Measurements from ENCODE around the gene CFAP57. TPM values are rescaled to one million over a fixed set of nuclear protein-coding genes. Genes with fewer than 3 reads are reported as not detected.

CFAP57 gene
- total and polyA plus RNA-seq, 9 of the 15 experiments (the other 6 are each of a cell fraction or from before 2014, with no cell fraction given), result 0.04 to 0.22 (median 0.07) TPM; not detected in 3

- no peaks in the 10 kb centered on the region for H3K36me3 ChIP-seq (ENCODE audit: control insufficient read depth, insufficient read depth, low read length)
- H3K9me1 ChIP-seq (ENCODE audit: control insufficient read depth, insufficient read depth, low read length), result no peaks in the 10 kb centered on the region
- peaks cover 11% of the 10 kb centered on the region for H4K20me1 ChIP-seq (replicated peaks; ENCODE audit: control insufficient read depth, insufficient read depth, low read length)
- intact Hi-C loops (cut with micrococcal nuclease) (no loop called here), in situ Hi-C loops (cut with MboI) (no loop called here)
- H3K79me2 ChIP-seq (ENCODE audit: control insufficient read depth, insufficient read depth, low read length), result no peaks in the 10 kb centered on the region
- H2AFZ ChIP-seq (ENCODE audit: low read depth, low read length), result no peak overlapping the region
- FAIRE-seq (no peak), DNase-seq (ENCODE audit: extremely low read depth in 1 of 4, low spot score in 3 of 4) (no peak), ATAC-seq (no peak)
- CTCF ChIA-PET (ENCODE audit: low intra/inter-chr PET ratio), result no interaction called here
- no peak overlapping the region for H3K9ac ChIP-seq (ENCODE audit: insufficient read depth in 1 of 2, low read depth in 2 of 2, low read length in 2 of 2)
- POLR2A ChIA-PET, result interaction anchor here (1.1 to 1.4 kb wide), 2 partner anchors 14 to 24 kb away, joined by 3 to 4 read pairs; no protein-coding TSS in a partner anchor
- no peaks in the 10 kb centered on the region for H3K9me3 ChIP-seq (replicated peaks; ENCODE audit: control insufficient read depth, insufficient read depth, low read depth, low read length)
- no peak overlapping the region for H3K4me2 ChIP-seq (ENCODE audit: insufficient read depth, low read length)
- H3K27ac ChIP-seq (ENCODE audit: extremely low read depth, low read depth, low read length), result no peak overlapping the region
- WGBS (ENCODE audit: insufficient coverage, low coverage, missing lambda C conversion rate), result 0% methylated on average over 1 of the region's 1 CpG
- H3K4me3 ChIP-seq, result no peak overlapping the region
- H3K4me1 ChIP-seq (replicated peaks in 1 of 2; ENCODE audit: control insufficient read depth in 2 of 2, insufficient read depth in 2 of 2, low read length in 2 of 2), result no peaks in the 10 kb centered on the region
- no TSS peak for BruUV-seq (replicated peaks)
- H3K27me3 ChIP-seq (ENCODE audit: control insufficient read depth in 2 of 2, insufficient read depth in 2 of 2, low read length in 2 of 2), result peaks cover 40 to 62% of the 10 kb centered on the region in 2 experiments
- TF ChIP-seq THAP7 (CRISPR knock-in tag; IDR thresholded peaks at IDR 0.05) (no peak), ZNF121 (CRISPR knock-in tag; conservative IDR thresholded peaks at IDR 0.05) (no peak), NCOR1 (IDR thresholded peaks at IDR 0.05) (no peak), BMI1 (IDR thresholded peaks at IDR 0.05; ENCODE audit: low read length) (no peak), ZNF408 (CRISPR knock-in tag; IDR thresholded peaks at IDR 0.05; ENCODE audit: low read depth) (no peak), JUND (IDR thresholded peaks at IDR 0.05; ENCODE audit: borderline replicate concordance, low read depth, low read length) (no peak), JUND (tag; IDR thresholded peaks at IDR 0.05; ENCODE audit: borderline replicate concordance, low read depth, low read length) (no peak), PHTF2 (CRISPR knock-in tag; IDR thresholded peaks at IDR 0.05) (no peak), ARID3A (IDR thresholded peaks at IDR 0.05; ENCODE audit: borderline replicate concordance, low read depth, low read length) (no peak), TFAM (CRISPR knock-in tag; conservative IDR thresholded peaks at IDR 0.05) (no peak), ZNF592 (IDR thresholded peaks at IDR 0.05) (no peak), PTRF (tag; IDR thresholded peaks at IDR 0.05) (no peak), FOXA3 (CRISPR knock-in tag; conservative IDR thresholded peaks at IDR 0.05 in 1 of 2, IDR thresholded peaks at IDR 0.05 in 1 of 2) (no peak), E2F8 (IDR thresholded peaks at IDR 0.05; ENCODE audit: low read depth, partially characterized antibody) (no peak)
These were observed 49.7 kb downstream of the CFAP57 start for GRCh38 chr1:43221797-43222196.

All from K562 (cell line).